COR-L47 (cell line): ENCODE measurements around the gene ANKMY2.
"Not testable (repeated sequence)": the region's sequence is repeated elsewhere in the genome, so short reads cannot be mapped to it uniquely, and the experiment has no call there.

ENCODE experiments used
- DNase-seq: peaks from one replicate; lab custom pipeline; 2025; lab: John Stamatoyannopoulos, UW

Gene ANKMY2

GRCh38 chr7:16659854-16660497 lies 14.4 kb upstream of the ANKMY2 start:
- DNase-seq: not testable (repeated sequence)

- no peak for DNase-seq
Measured at GRCh38 chr7:16657656-16658279, 12.2 kb upstream of the ANKMY2 start.

GRCh38 chr7:16656141-16656540 lies 10.6 kb upstream of the ANKMY2 start:
- no peak for DNase-seq

- DNase-seq: no peak
Measured at GRCh38 chr7:16655394-16655793, 9.8 kb upstream of the ANKMY2 start.

GRCh38 chr7:16652888-16653287 lies 7.3 kb upstream of the ANKMY2 start:
- DNase-seq: peak; percentile 70

GRCh38 chr7:16652240-16652583 lies 6.7 kb upstream of the ANKMY2 start:
- no peak for DNase-seq

GRCh38 chr7:16651396-16652239 lies 6.1 kb upstream of the ANKMY2 start:
- DNase-seq: no peak

- no peak for DNase-seq
Measured at GRCh38 chr7:16650266-16650665, 4.7 kb upstream of the ANKMY2 start.

- DNase-seq: no peak
Measured at GRCh38 chr7:16649196-16649595, 3.6 kb upstream of the ANKMY2 start.

- DNase-seq: peak; percentile 19
Measured at GRCh38 chr7:16648551-16648950, 3.0 kb upstream of the ANKMY2 start.

- DNase-seq: peak; percentile 16
Measured at GRCh38 chr7:16647435-16647960, 1.9 kb upstream of the ANKMY2 start.

GRCh38 chr7:16646472-16647072 lies 1.0 kb upstream of the ANKMY2 start:
- DNase-seq: peak; percentile 6

- DNase-seq: peak; percentile 33
Measured at GRCh38 chr7:16644636-16645592, 640 bp downstream of the ANKMY2 start.

- no peak for DNase-seq
Measured at GRCh38 chr7:16644157-16644556, 1.4 kb downstream of the ANKMY2 start.

GRCh38 chr7:16638282-16639280 lies 7.0 kb downstream of the ANKMY2 start:
- no peak for DNase-seq

- DNase-seq: no peak
Measured at GRCh38 chr7:16637379-16637778, 8.2 kb downstream of the ANKMY2 start.

- no peak for DNase-seq
Measured at GRCh38 chr7:16636555-16637101, 8.9 kb downstream of the ANKMY2 start.

- no peak for DNase-seq
Measured at GRCh38 chr7:16634271-16634738, 11.2 kb downstream of the ANKMY2 start.

- no peak for DNase-seq
Measured at GRCh38 chr7:16630654-16631053, 14.9 kb downstream of the ANKMY2 start.

- no peak for DNase-seq
Measured at GRCh38 chr7:16627236-16627635, 18.3 kb downstream of the ANKMY2 start.
